HepG2 (cell line): Measurements from ENCODE around the gene FBLIM1. TPM values are rescaled to one million over a fixed set of nuclear protein-coding genes. Genes with fewer than 3 reads are reported as not detected.

Experiments
- ARID4A ChIP-seq: sonication (generic); formaldehyde crosslinking; IDR thresholded peaks from 2 replicates; pipeline ENCODE4 v1.5.0; 2020; ENCODE audit warnings: mild to moderate bottlenecking, missing genetic modification reagents, borderline replicate concordance
- ATF5 ChIP-seq: sonication (generic); formaldehyde crosslinking; IDR thresholded peaks from 2 replicates; pipeline ENCODE4 v1.4.0; 2020; ENCODE audit warnings: mild to moderate bottlenecking, low read depth, missing genetic modification reagents
- DNMT1 ChIP-seq: sonication (generic); formaldehyde crosslinking; IDR thresholded peaks from 2 replicates; pipeline ENCODE4 v1.5.1; 2020; ENCODE audit warnings: mild to moderate bottlenecking, missing genetic modification reagents
- HES4 ChIP-seq: sonication (generic); formaldehyde crosslinking; IDR thresholded peaks from 2 replicates; pipeline ENCODE4 v1.9.0; 2021; ENCODE audit warnings: mild to moderate bottlenecking, missing genetic modification reagents, borderline replicate concordance
- HIC2 ChIP-seq: sonication (generic); formaldehyde crosslinking; IDR thresholded peaks from 2 replicates; pipeline ENCODE4 v1.9.0; 2022; ENCODE audit warnings: low read depth, missing genetic modification reagents
- HOXA5 ChIP-seq: sonication (generic); formaldehyde crosslinking; IDR thresholded peaks from 2 replicates; pipeline ENCODE4 v1.4.0; 2020; ENCODE audit warnings: missing genetic modification reagents
- NFIC ChIP-seq: IDR thresholded peaks from 2 replicates; pipeline ENCODE4 v1.6.1; 2012; ENCODE audit warnings: mild to moderate bottlenecking, low read length, inconsistent platforms
- RFXAP ChIP-seq: sonication (generic); formaldehyde crosslinking; IDR thresholded peaks from 2 replicates; pipeline ENCODE4 v1.4.0; 2020; ENCODE audit warnings: missing genetic modification reagents, borderline replicate concordance
- SMAD1 ChIP-seq: sonication (generic); formaldehyde crosslinking; IDR thresholded peaks from 2 replicates; pipeline ENCODE4 v1.4.0; 2020; ENCODE audit warnings: missing genetic modification reagents, low read depth, mild to moderate bottlenecking, borderline replicate concordance
- TARDBP ChIP-seq: sonication (generic); formaldehyde crosslinking; IDR thresholded peaks from 2 replicates; pipeline ENCODE4 v1.8.0; 2022; ENCODE audit warnings: mild to moderate bottlenecking, missing genetic modification reagents
- ZFX ChIP-seq: sonication (generic); formaldehyde crosslinking; IDR thresholded peaks from 2 replicates; pipeline ENCODE4 v1.4.0; 2020; ENCODE audit warnings: mild to moderate bottlenecking, low read depth, missing genetic modification reagents, moderate library complexity
- ZFYVE20 ChIP-seq: sonication (generic); formaldehyde crosslinking; IDR thresholded peaks from 2 replicates; pipeline ENCODE4 v1.8.0; 2023; ENCODE audit warnings: low read depth, mild to moderate bottlenecking, moderate library complexity, missing genetic modification reagents, borderline replicate concordance
- ZNF567 ChIP-seq: sonication (generic); formaldehyde crosslinking; IDR thresholded peaks from 2 replicates; pipeline ENCODE4 v1.8.1; 2023; ENCODE audit warnings: mild to moderate bottlenecking, missing genetic modification reagents, borderline replicate concordance
- polyA plus RNA-seq, 8 experiments: library from polyadenylated mRNA; depleted of rRNA in 3 of 8; stranded (reverse) in 7 of 8; unstranded in 1 of 8; fragments of >200 nt; fragmentation: Illumina TruSeq in 4 of 8; extraction: Trizol in 4 of 8; gene quantifications; 2 replicates each; pipeline versions ENCODE4 v1.2.1 to v1.2.3, GENCODE V29; 2011 to 2016; ENCODE audit warnings: low read depth in 4 of 8, missing spikeins in 1 of 8, mixed read lengths in 1 of 8; ENCODE audit not compliant: insufficient read depth in 1 of 8
- total RNA-seq, 5 experiments: library from RNA; depleted of rRNA; stranded (reverse); fragments of >200 nt; fragmentation: Illumina TruSeq; extraction: Trizol; gene quantifications; 2 replicates each; pipeline ENCODE4 v1.2.3, GENCODE V29; 2016; ENCODE audit warnings: low read depth in 1 of 5
- TF ChIP-seq, protein P1 (sequence below): sonication (generic); formaldehyde crosslinking; IDR thresholded peaks from 2 replicates; pipeline ENCODE4 v1.8.0; 2022; ENCODE audit warnings: mild to moderate bottlenecking, missing genetic modification reagents, borderline replicate concordance
- TF ChIP-seq, protein P2 (sequence below): sonication (generic); formaldehyde crosslinking; IDR thresholded peaks from 2 replicates; pipeline ENCODE4; 2020; ENCODE audit warnings: missing genetic modification reagents, mild to moderate bottlenecking, borderline replicate concordance

Gene FBLIM1
- total and polyA plus RNA-seq, 2 of the 13 experiments (the other 11 are each of a cell fraction or from before 2014, with no cell fraction given), result 10.6 to 23.0 TPM

DNA sequence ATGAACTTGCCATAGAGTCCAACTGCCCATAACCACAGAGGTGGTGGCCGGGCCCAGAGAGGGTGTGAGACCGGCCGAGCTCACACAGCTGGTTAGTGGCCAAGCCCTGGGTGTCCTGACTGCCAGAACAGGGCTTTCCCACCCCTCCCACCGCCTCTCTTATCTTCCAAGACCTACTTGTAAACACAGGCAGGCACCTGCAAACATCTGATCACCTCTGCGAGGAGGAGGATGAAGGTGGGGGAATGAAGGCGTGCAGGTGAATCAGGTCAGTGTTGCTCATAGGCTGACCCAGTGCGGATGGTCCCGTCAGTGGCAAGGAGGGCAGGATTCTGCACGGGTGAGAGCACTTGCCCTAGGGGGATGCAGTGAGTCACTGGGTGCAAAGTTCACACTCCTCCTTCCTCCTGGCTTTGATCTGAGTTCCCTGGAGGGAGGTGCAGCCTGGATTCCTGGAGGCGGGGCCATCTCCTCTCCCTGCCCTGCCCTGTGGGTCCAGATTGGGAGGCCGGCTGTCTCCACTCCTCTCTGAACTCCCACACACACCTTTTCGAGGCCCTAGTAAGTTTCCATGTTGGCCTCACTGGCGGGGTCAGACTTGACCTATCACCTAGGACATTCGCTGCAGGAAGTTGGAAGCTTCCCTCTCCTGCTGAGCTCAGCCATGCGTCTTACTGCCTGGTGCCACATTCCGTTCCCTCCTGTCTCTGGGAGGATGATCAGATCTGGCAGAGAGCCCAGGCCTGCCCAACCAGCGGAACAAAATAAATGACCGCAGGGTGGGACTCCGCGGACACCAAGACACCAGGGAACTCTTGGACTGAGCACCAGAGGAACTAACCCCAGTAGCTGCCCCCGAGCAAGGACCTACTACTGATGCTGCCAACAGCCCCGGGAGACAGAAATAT is 41.6 kb downstream of the FBLIM1 start (continued):
- TF ChIP-seq, protein P1, sequence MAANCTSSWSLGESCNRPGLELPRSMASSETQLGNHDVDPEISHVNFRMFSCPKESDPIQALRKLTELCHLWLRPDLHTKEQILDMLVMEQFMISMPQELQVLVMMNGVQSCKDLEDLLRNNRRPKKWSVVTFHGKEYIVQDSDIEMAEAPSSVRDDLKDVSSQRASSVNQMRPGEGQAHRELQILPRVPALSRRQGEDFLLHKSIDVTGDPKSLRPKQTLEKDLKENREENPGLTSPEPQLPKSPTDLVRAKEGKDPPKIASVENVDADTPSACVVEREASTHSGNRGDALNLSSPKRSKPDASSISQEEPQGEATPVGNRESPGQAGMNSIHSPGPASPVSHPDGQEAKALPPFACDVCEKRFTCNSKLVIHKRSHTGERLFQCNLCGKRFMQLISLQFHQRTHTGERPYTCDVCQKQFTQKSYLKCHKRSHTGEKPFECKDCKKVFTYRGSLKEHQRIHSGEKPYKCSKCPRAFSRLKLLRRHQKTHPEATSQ, result peak; percentile 51; the same call in 1 of the 2 replicates
- TF ChIP-seq RFXAP (CRISPR knock-in tag) (peak; percentile 64; the same call in 1 of the 2 replicates), DNMT1 (CRISPR knock-in tag) (0 out of 2 replicates have a peak, but pooled peaks have one; percentile 32), SMAD1 (no peak), HOXA5 (peak; percentile 70), HIC2 (CRISPR knock-in tag) (peak; percentile 88), TARDBP (peak; percentile 69; the same call in 1 of the 2 replicates), HES4 (CRISPR knock-in tag) (peak; percentile 72; the same call in 1 of the 2 replicates), ATF5 (CRISPR knock-in tag) (0 out of 2 replicates have a peak, but pooled peaks have one; percentile 59), ZFX (CRISPR knock-in tag) (peak; percentile 68; the same call in 1 of the 2 replicates), ZFYVE20 (CRISPR knock-in tag) (no peak), ZNF567 (CRISPR knock-in tag) (no peak; the same call in 1 of the 2 replicates), ARID4A (peak; percentile 57; the same call in 1 of the 2 replicates), NFIC (peak; percentile 70; the same call in 1 of the 2 replicates)
- TF ChIP-seq, protein P2, sequence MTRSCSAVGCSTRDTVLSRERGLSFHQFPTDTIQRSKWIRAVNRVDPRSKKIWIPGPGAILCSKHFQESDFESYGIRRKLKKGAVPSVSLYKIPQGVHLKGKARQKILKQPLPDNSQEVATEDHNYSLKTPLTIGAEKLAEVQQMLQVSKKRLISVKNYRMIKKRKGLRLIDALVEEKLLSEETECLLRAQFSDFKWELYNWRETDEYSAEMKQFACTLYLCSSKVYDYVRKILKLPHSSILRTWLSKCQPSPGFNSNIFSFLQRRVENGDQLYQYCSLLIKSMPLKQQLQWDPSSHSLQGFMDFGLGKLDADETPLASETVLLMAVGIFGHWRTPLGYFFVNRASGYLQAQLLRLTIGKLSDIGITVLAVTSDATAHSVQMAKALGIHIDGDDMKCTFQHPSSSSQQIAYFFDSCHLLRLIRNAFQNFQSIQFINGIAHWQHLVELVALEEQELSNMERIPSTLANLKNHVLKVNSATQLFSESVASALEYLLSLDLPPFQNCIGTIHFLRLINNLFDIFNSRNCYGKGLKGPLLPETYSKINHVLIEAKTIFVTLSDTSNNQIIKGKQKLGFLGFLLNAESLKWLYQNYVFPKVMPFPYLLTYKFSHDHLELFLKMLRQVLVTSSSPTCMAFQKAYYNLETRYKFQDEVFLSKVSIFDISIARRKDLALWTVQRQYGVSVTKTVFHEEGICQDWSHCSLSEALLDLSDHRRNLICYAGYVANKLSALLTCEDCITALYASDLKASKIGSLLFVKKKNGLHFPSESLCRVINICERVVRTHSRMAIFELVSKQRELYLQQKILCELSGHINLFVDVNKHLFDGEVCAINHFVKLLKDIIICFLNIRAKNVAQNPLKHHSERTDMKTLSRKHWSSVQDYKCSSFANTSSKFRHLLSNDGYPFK (CRISPR knock-in tag), result no peak
